ENCODE data around the gene ITCH. TPM values are rescaled to one million over a fixed set of nuclear protein-coding genes. Genes with fewer than 3 reads are reported as not detected.
"Not testable (repeated sequence)": the region's sequence is repeated elsewhere in the genome, so short reads cannot be mapped to it uniquely, and the experiment has no call there.

Gene ITCH
- total RNA-seq, 6 experiments from 2014 or later, result 55.0 to 63.3 (median 59.1) TPM

- Mint-ChIP-seq H3K4me3 (no peak overlapping the region), H3K4me1 (ENCODE audit: low read depth) (no peaks in the 10 kb centered on the region; the same call in 1 of the 2 replicates), H3K27me3 (ENCODE audit: insufficient read depth) (no peaks in the 10 kb centered on the region; the same call in 1 of the 2 replicates), H3K27ac (no peak overlapping the region), H3K36me3 (ENCODE audit: low read depth) (peaks cover 67% of the 10 kb centered on the region), H3K9me3 (no peaks in the 10 kb centered on the region)
- no peak for TF ChIP-seq CTCF (IDR thresholded peaks at IDR 0.05)
- no peak for DNase-seq
Measured at GRCh38 chr20:34491932-34492509, 128.9 kb downstream of the ITCH start.

- H3K36me3 Mint-ChIP-seq (ENCODE audit: low read depth), result peaks cover 71% of the 10 kb centered on the region
- no peaks in the 10 kb centered on the region; the same call in 1 of the 2 replicates for H3K4me1 Mint-ChIP-seq (ENCODE audit: low read depth)
- DNase-seq, result no peak
- no peaks in the 10 kb centered on the region; the same call in 1 of the 2 replicates for H3K27me3 Mint-ChIP-seq (ENCODE audit: insufficient read depth)
- no peaks in the 10 kb centered on the region for H3K9me3 Mint-ChIP-seq
- H3K27ac Mint-ChIP-seq, result no peak overlapping the region; the same call in 1 of the 2 replicates
- no peak for TF ChIP-seq CTCF (IDR thresholded peaks at IDR 0.05)
- H3K4me3 Mint-ChIP-seq, result no peak overlapping the region
Measured at GRCh38 chr20:34493646-34494045, 130.6 kb downstream of the ITCH start.

- no peak for DNase-seq
- no peak for TF ChIP-seq CTCF (IDR thresholded peaks at IDR 0.05)
- no peaks in the 10 kb centered on the region; the same call in 1 of the 2 replicates for H3K4me1 Mint-ChIP-seq (ENCODE audit: low read depth)
- H3K4me3 Mint-ChIP-seq, result no peak overlapping the region; the same call in 1 of the 2 replicates
- H3K9me3 Mint-ChIP-seq, result no peaks in the 10 kb centered on the region
- peaks cover 73% of the 10 kb centered on the region for H3K36me3 Mint-ChIP-seq (ENCODE audit: low read depth)
- H3K27ac Mint-ChIP-seq, result no peak overlapping the region
- H3K27me3 Mint-ChIP-seq (ENCODE audit: insufficient read depth), result no peaks in the 10 kb centered on the region; the same call in 1 of the 2 replicates
Measured at GRCh38 chr20:34495307-34495706, 132.2 kb downstream of the ITCH start.

- no peak overlapping the region for H3K27ac Mint-ChIP-seq
- no peaks in the 10 kb centered on the region for H3K9me3 Mint-ChIP-seq
- DNase-seq, result no peak
- H3K36me3 Mint-ChIP-seq (ENCODE audit: low read depth), result peaks cover 73% of the 10 kb centered on the region
- H3K27me3 Mint-ChIP-seq (ENCODE audit: insufficient read depth), result no peaks in the 10 kb centered on the region; the same call in 1 of the 2 replicates
- H3K4me3 Mint-ChIP-seq, result no peak overlapping the region
- no peak for TF ChIP-seq CTCF (IDR thresholded peaks at IDR 0.05)
- H3K4me1 Mint-ChIP-seq (ENCODE audit: low read depth), result no peaks in the 10 kb centered on the region; the same call in 1 of the 2 replicates
Measured at GRCh38 chr20:34495916-34496315, 132.8 kb downstream of the ITCH start.

- not testable (repeated sequence) for H3K27me3 Mint-ChIP-seq (ENCODE audit: insufficient read depth); DNase-seq; H3K9me3 Mint-ChIP-seq; H3K4me3 Mint-ChIP-seq; H3K4me1 Mint-ChIP-seq (ENCODE audit: low read depth); H3K27ac Mint-ChIP-seq
- peaks cover 69% of the 10 kb centered on the region for H3K36me3 Mint-ChIP-seq (ENCODE audit: low read depth)
Measured at GRCh38 chr20:34497596-34497995, 134.5 kb downstream of the ITCH start.

- no peaks in the 10 kb centered on the region for H3K9me3 Mint-ChIP-seq
- H3K4me1 Mint-ChIP-seq (ENCODE audit: low read depth), result no peaks in the 10 kb centered on the region
- no peak for DNase-seq
- no peak for TF ChIP-seq CTCF (IDR thresholded peaks at IDR 0.05)
- H3K27me3 Mint-ChIP-seq (ENCODE audit: insufficient read depth), result no peaks in the 10 kb centered on the region; the same call in 1 of the 2 replicates
- H3K36me3 Mint-ChIP-seq (ENCODE audit: low read depth), result peaks cover 55% of the 10 kb centered on the region
- H3K4me3 Mint-ChIP-seq, result no peak overlapping the region
- H3K27ac Mint-ChIP-seq, result no peak overlapping the region
Measured at GRCh38 chr20:34500823-34501222, 137.8 kb downstream of the ITCH start.
